NCI-H69 (cell line): Measurements from ENCODE around the gene TMEM240.
"Not testable (repeated sequence)": the region's sequence is repeated elsewhere in the genome, so short reads cannot be mapped to it uniquely, and the experiment has no call there.

Experiments used
- DNase-seq: peaks from one replicate; lab custom pipeline; 2025; lab: John Stamatoyannopoulos, UW

Gene TMEM240

GRCh38 chr1:1524750-1525383 is 15.6 kb downstream of the TMEM240 start:
- DNase-seq = not testable (repeated sequence)

GRCh38 chr1:1523651-1524050 is 16.8 kb downstream of the TMEM240 start:
- not testable (repeated sequence) for DNase-seq

GRCh38 chr1:1523226-1523625 is 17.2 kb downstream of the TMEM240 start:
- not testable (repeated sequence) for DNase-seq

GRCh38 chr1:1522536-1522935 is 17.9 kb downstream of the TMEM240 start:
- not testable (repeated sequence) for DNase-seq

GRCh38 chr1:1521331-1521730 is 19.1 kb downstream of the TMEM240 start:
- DNase-seq = no peak

- not testable (repeated sequence) for DNase-seq
These were observed 20.5 kb downstream of the TMEM240 start for GRCh38 chr1:1519805-1520505.

GRCh38 chr1:1518621-1519007 is 21.8 kb downstream of the TMEM240 start:
- not testable (repeated sequence) for DNase-seq

- DNase-seq = no peak
These were observed 22.3 kb downstream of the TMEM240 start for GRCh38 chr1:1517973-1518620.

GRCh38 chr1:1516923-1517322 is 23.5 kb downstream of the TMEM240 start:
- DNase-seq = not testable (repeated sequence)

- DNase-seq = not testable (repeated sequence)
These were observed 26.0 kb downstream of the TMEM240 start for GRCh38 chr1:1514376-1514775.

- DNase-seq = not testable (repeated sequence)
These were observed 26.7 kb downstream of the TMEM240 start for GRCh38 chr1:1513675-1514074.

- DNase-seq = not testable (repeated sequence)
These were observed 28.0 kb downstream of the TMEM240 start for GRCh38 chr1:1512425-1512824.

GRCh38 chr1:1511533-1512285 is 28.7 kb downstream of the TMEM240 start, which contains the start of gene ATAD3A:
ATAD3A (plus strand) TSS chr1:1512162; CDS start chr1:1512269, 107 bp downstream.
- DNase-seq = peak; percentile 97

GRCh38 chr1:1510912-1511532 is 29.4 kb downstream of the TMEM240 start:
- peak; percentile 30 for DNase-seq

- DNase-seq = not testable (repeated sequence)
These were observed 31.0 kb downstream of the TMEM240 start for GRCh38 chr1:1509465-1509850.

GRCh38 chr1:1508775-1509464 is 31.5 kb downstream of the TMEM240 start:
- not testable (repeated sequence) for DNase-seq

- no peak for DNase-seq
These were observed 33.1 kb downstream of the TMEM240 start for GRCh38 chr1:1507305-1507704.

- DNase-seq = not testable (repeated sequence)
These were observed 34.6 kb downstream of the TMEM240 start for GRCh38 chr1:1505801-1506200.

- DNase-seq = peak; percentile 38
These were observed 35.0 kb downstream of the TMEM240 start for GRCh38 chr1:1505366-1505798.

GRCh38 chr1:1504777-1505365 is 35.6 kb downstream of the TMEM240 start:
- DNase-seq = peak; percentile 72
